Erythroblast (primary cell): Measurements from ENCODE around the gene ELF5.

Experiments
- GATA1 ChIP-seq: IDR thresholded peaks from 2 replicates; pipeline ENCODE4 v1.6.1; 2011; ENCODE audit warnings: low read depth, mild to moderate bottlenecking, control low read depth, low read length, moderate library complexity
- POLR2A ChIP-seq: IDR thresholded peaks from 2 replicates; pipeline ENCODE4 v1.6.1; 2011; ENCODE audit warnings: mild to moderate bottlenecking, low read length

GRCh38 chr11:34499719-34500500 is 13.7 kb downstream of the ELF5 start:
- no peak for TF ChIP-seq POLR2A
- no peak for TF ChIP-seq GATA1
